Right kidney (tissue), 9 donors: ENCODE measurements around the gene CHRFAM7A.
"Not testable (repeated sequence)": the region's sequence is repeated elsewhere in the genome, so short reads cannot be mapped to it uniquely, and the experiment has no call there.

Experiments used
- DNase-seq: peaks from one replicate; pipeline ENCODE4 v3.0.0-alpha.2; 2016
- long read RNA-seq, 8 donors: transcript quantifications; one replicate each; lab custom pipeline, GENCODE V29; 2026

CHRFAM7A gene
- long read RNA-seq, donor 1: 0 reads
- long read RNA-seq, donor 2: 0 reads
- long read RNA-seq, donor 3: 0 reads
- long read RNA-seq, donor 4: 0 reads
- long read RNA-seq, donor 5: 0 reads
- long read RNA-seq, donor 6: 0 reads
- long read RNA-seq, donor 7: 0 reads
- long read RNA-seq, donor 8: 0 reads

GRCh38 chr15:30392766-30393663 lies at the start of gene CHRFAM7A:
Gene CHRFAM7A, minus strand, starts transcription at chr15:30393540. Its CDS starts 10,189 bp downstream, at chr15:30383351.
- DNase-seq: not testable (repeated sequence)

- DNase-seq: not testable (repeated sequence)
Observed at GRCh38 chr15:30438348-30438747, 45.0 kb upstream of the CHRFAM7A start.

GRCh38 chr15:30435878-30436277 lies 42.5 kb upstream of the CHRFAM7A start:
- DNase-seq: not testable (repeated sequence)

GRCh38 chr15:30420723-30421122 lies 27.4 kb upstream of the CHRFAM7A start:
- DNase-seq: not testable (repeated sequence)

GRCh38 chr15:30414160-30414559 lies 20.8 kb upstream of the CHRFAM7A start, which contains the start of gene GOLGA8R:
Gene GOLGA8R, minus strand, starts transcription at chr15:30414260. Its CDS starts 98 bp downstream, at chr15:30414162.
- not testable (repeated sequence) for DNase-seq

GRCh38 chr15:30407636-30408035 lies 14.3 kb upstream of the CHRFAM7A start:
- DNase-seq: not testable (repeated sequence)

- DNase-seq: not testable (repeated sequence)
Observed at GRCh38 chr15:30398988-30399387, 5.6 kb upstream of the CHRFAM7A start.

- not testable (repeated sequence) for DNase-seq
Observed at GRCh38 chr15:30393664-30393991, 288 bp upstream of the CHRFAM7A start.

- DNase-seq: not testable (repeated sequence)
Observed at GRCh38 chr15:30386318-30386887, 6.9 kb downstream of the CHRFAM7A start.

- not testable (repeated sequence) for DNase-seq
Observed at GRCh38 chr15:30377082-30377413, 16.3 kb downstream of the CHRFAM7A start.

- not testable (repeated sequence) for DNase-seq
Observed at GRCh38 chr15:30376375-30377081, 16.8 kb downstream of the CHRFAM7A start.

- DNase-seq: not testable (repeated sequence)
Observed at GRCh38 chr15:30375872-30376271, 17.5 kb downstream of the CHRFAM7A start.

- DNase-seq: not testable (repeated sequence)
Observed at GRCh38 chr15:30374862-30375261, 18.5 kb downstream of the CHRFAM7A start.

- DNase-seq: not testable (repeated sequence)
Observed at GRCh38 chr15:30368271-30368670, 25.1 kb downstream of the CHRFAM7A start.

GRCh38 chr15:30367246-30367645 lies 26.1 kb downstream of the CHRFAM7A start:
- not testable (repeated sequence) for DNase-seq

GRCh38 chr15:30361404-30361803 lies 31.9 kb downstream of the CHRFAM7A start:
- DNase-seq: not testable (repeated sequence)

- not testable (repeated sequence) for DNase-seq
Observed at GRCh38 chr15:30360990-30361389, 32.4 kb downstream of the CHRFAM7A start.

GRCh38 chr15:30355043-30355442 lies 38.3 kb downstream of the CHRFAM7A start:
- not testable (repeated sequence) for DNase-seq

- not testable (repeated sequence) for DNase-seq
Observed at GRCh38 chr15:30349803-30350202, 43.5 kb downstream of the CHRFAM7A start.

GRCh38 chr15:30336584-30336983 lies 56.8 kb downstream of the CHRFAM7A start:
- not testable (repeated sequence) for DNase-seq

- DNase-seq: not testable (repeated sequence)
Observed at GRCh38 chr15:30334152-30334551, 59.2 kb downstream of the CHRFAM7A start.

GRCh38 chr15:30326145-30326544 lies 67.2 kb downstream of the CHRFAM7A start:
- not testable (repeated sequence) for DNase-seq
